Measurements from ENCODE around the gene SURF2. TPM values are rescaled to one million over a fixed set of nuclear protein-coding genes. Genes with fewer than 3 reads are reported as not detected.

SURF2 gene
- total and polyA plus RNA-seq, 2 donors (not counting 3 experiments of a cell fraction or from before 2014, with no cell fraction given): 10.6 to 14.2 TPM

DNA sequence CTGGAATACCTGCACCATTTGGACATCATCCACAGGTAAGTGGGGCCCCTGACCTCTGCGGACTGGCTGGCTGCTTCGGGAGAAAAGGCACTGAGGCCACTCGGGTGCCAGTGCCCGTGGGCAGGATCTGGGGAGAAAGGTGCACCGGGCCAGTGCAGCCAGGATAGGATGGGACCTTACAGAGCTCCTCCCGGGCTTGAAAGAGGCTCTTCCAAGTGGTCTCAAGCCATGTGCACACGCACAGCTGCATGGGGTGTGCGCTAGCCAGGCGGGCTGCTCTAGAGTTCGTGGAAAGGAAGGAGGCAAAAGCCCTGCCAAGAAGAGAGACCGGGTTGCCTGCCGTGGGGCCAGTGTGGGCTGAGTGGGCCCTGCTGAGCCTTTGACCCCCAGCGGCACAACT lies 33.2 kb downstream of the SURF2 start:
- dilution Hi-C loops (cut with MboI; ENCODE audit: extremely low pct_ligation_motif_present, low sequenced_read_pairs) (no loop called here), intact Hi-C loops (cut with micrococcal nuclease) (no loop called here)
- H3K9ac ChIP-seq (replicated peaks; ENCODE audit: extremely low read depth, insufficient read depth, low read length): no peak overlapping the region
- no peak overlapping the region for H2AFZ ChIP-seq (ENCODE audit: low read depth, low read length)
- H3K36me3 ChIP-seq (ENCODE audit: control insufficient read depth in 2 of 2, extremely low read depth in 1 of 2, insufficient read depth in 2 of 2, low read length in 2 of 2): no peaks in the 10 kb centered on the region
- H3K27ac ChIP-seq (ENCODE audit: insufficient read depth, low read depth, low read length): no peak overlapping the region
- no peaks in the 10 kb centered on the region for H4K20me1 ChIP-seq (replicated peaks; ENCODE audit: control insufficient read depth, extremely low read depth, insufficient read depth, low read length)
- BruUV-seq (replicated peaks): no TSS peak
- H3K79me2 ChIP-seq (ENCODE audit: control insufficient read depth, insufficient read depth, low read length): no peaks in the 10 kb centered on the region
- no peaks in the 10 kb centered on the region for H3K27me3 ChIP-seq (ENCODE audit: control insufficient read depth in 2 of 2, insufficient read depth in 2 of 2, low read length in 2 of 2)
- no peak overlapping the region for H3K4me2 ChIP-seq (ENCODE audit: insufficient read depth, low read length)
- no peak for FAIRE-seq
- H3K9me3 ChIP-seq (replicated peaks; ENCODE audit: control insufficient read depth, insufficient read depth, low read length): no peaks in the 10 kb centered on the region
- H3K4me1 ChIP-seq (ENCODE audit: control insufficient read depth, extremely low read depth, insufficient read depth, low read length): no peaks in the 10 kb centered on the region
- no peaks in the 10 kb centered on the region for H3K9me1 ChIP-seq (replicated peaks; ENCODE audit: control insufficient read depth, extremely low read depth, insufficient read depth, low read length)
- CTCF ChIA-PET: interaction anchor here (1.1 kb wide), 1 partner anchor 97 kb away, joined by 3 read pairs; no protein-coding TSS in a partner anchor
- no peak for TF ChIP-seq POLR2AphosphoS5 (IDR thresholded peaks at IDR 0.05; ENCODE audit: insufficient read depth, low read depth, low read length)
- no peak for TF ChIP-seq CTCF (IDR thresholded peaks at IDR 0.05; ENCODE audit: extremely low read depth in 1 of 2, insufficient read depth in 1 of 2, low read depth in 1 of 2, low read length in 2 of 2)
- DNase-seq (ENCODE audit: low read depth, low spot score): no peak
- H3K4me3 ChIP-seq (replicated peaks in 1 of 3; ENCODE audit: insufficient read depth in 1 of 3, low read depth in 1 of 3, low read length in 3 of 3): no peak overlapping the region
- POLR2A ChIA-PET: no interaction called here

DNA sequence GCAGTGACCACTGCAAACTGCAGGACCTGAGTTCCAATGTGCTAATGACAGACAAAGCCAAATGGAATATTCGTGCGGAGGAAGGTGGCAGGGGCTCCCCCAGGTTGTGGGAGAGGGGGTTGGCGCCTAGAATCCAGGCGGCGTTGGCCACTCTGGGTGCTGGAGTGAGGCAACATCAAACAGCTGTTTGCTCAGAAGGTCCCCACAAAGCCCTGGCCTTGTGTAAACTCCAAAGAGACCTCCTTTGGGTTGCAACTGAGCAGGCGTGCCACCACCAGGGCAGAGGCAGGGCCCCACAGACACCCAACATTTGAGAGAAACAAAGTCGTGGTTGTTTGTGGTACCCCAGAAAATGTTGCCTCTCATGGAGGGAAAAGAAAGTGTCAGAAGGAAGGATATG lies 34.4 kb downstream of the SURF2 start:
- DNase-seq (ENCODE audit: low read depth, low spot score) (no peak), FAIRE-seq (no peak)
- H4K20me1 ChIP-seq (replicated peaks; ENCODE audit: control insufficient read depth, extremely low read depth, insufficient read depth, low read length): no peaks in the 10 kb centered on the region
- no peak overlapping the region for H3K9ac ChIP-seq (replicated peaks; ENCODE audit: extremely low read depth, insufficient read depth, low read length)
- no peak overlapping the region for H3K4me2 ChIP-seq (ENCODE audit: insufficient read depth, low read length)
- no peaks in the 10 kb centered on the region for H3K36me3 ChIP-seq (ENCODE audit: control insufficient read depth in 2 of 2, extremely low read depth in 1 of 2, insufficient read depth in 2 of 2, low read length in 2 of 2)
- no peak overlapping the region for H2AFZ ChIP-seq (ENCODE audit: low read depth, low read length)
- H3K27me3 ChIP-seq (ENCODE audit: control insufficient read depth in 2 of 2, insufficient read depth in 2 of 2, low read length in 2 of 2): no peaks in the 10 kb centered on the region
- CTCF ChIA-PET: no interaction called here
- POLR2A ChIA-PET: interaction anchor here (0.6 kb wide), 1 partner anchor 228 kb away, joined by 4 read pairs; no protein-coding TSS in a partner anchor
- TF ChIP-seq POLR2A (IDR thresholded peaks at IDR 0.05; ENCODE audit: low read depth, low read length) (no peak), EZH2 (IDR thresholded peaks at IDR 0.05; ENCODE audit: borderline replicate concordance, low read depth, low read length, severe bottlenecking) (no peak), JUN (IDR thresholded peaks at IDR 0.05; ENCODE audit: borderline replicate concordance, insufficient read depth, insufficient read length, low read depth) (no peak), CTCF (IDR thresholded peaks at IDR 0.05; ENCODE audit: extremely low read depth in 1 of 2, insufficient read depth in 1 of 2, low read depth in 1 of 2, low read length in 2 of 2) (no peak), POLR2AphosphoS5 (IDR thresholded peaks at IDR 0.05; ENCODE audit: insufficient read depth, low read depth, low read length) (no peak), GATA2 (IDR thresholded peaks at IDR 0.05; ENCODE audit: insufficient read depth, insufficient read length, low read depth, low read length) (no peak), MYC (IDR thresholded peaks at IDR 0.05; ENCODE audit: low read depth, low read length) (no peak), FOS (IDR thresholded peaks at IDR 0.05; ENCODE audit: borderline replicate concordance, insufficient read depth, low read length) (no peak)
- TF ChIP-seq, protein P1, sequence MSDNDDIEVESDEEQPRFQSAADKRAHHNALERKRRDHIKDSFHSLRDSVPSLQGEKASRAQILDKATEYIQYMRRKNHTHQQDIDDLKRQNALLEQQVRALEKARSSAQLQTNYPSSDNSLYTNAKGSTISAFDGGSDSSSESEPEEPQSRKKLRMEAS (IDR thresholded peaks at IDR 0.05; ENCODE audit: insufficient read depth, insufficient read length): no peak
- intact Hi-C loops (cut with micrococcal nuclease) (no loop called here), dilution Hi-C loops (cut with MboI; ENCODE audit: extremely low pct_ligation_motif_present, low sequenced_read_pairs) (no loop called here)
- no peaks in the 10 kb centered on the region for H3K4me1 ChIP-seq (ENCODE audit: control insufficient read depth, extremely low read depth, insufficient read depth, low read length)
- no peaks in the 10 kb centered on the region for H3K9me3 ChIP-seq (replicated peaks; ENCODE audit: control insufficient read depth, insufficient read depth, low read length)
- no TSS peak for BruUV-seq (replicated peaks)
- no peak overlapping the region for H3K4me3 ChIP-seq (replicated peaks in 1 of 3; ENCODE audit: insufficient read depth in 1 of 3, low read depth in 1 of 3, low read length in 3 of 3)
- no peaks in the 10 kb centered on the region for H3K79me2 ChIP-seq (ENCODE audit: control insufficient read depth, insufficient read depth, low read length)
- no peak overlapping the region for H3K27ac ChIP-seq (ENCODE audit: insufficient read depth, low read depth, low read length)
- H3K9me1 ChIP-seq (replicated peaks; ENCODE audit: control insufficient read depth, extremely low read depth, insufficient read depth, low read length): no peaks in the 10 kb centered on the region
